ENCODE results near the gene CPA2.

DNA sequence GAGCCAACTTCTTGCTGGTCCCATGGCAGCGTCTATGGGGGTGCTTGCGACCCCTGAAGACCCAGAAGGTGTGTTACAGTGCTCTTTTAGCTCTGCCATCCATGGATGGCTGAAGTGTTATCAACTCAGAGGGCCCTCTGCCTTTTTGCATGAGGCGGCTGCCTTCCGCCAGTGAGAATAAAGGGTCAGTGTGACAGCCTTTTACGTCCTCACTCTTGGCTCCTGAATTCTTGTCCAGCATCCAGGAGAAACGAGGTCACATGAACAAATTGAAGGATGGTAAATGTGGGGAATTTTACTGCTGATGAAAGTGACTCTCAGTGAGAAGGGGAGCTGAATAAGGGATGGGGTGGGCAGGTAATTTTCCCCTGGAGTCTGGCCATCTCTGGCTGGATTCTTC is 34.9 kb upstream of the CPA2 start:
- no peak for TF ChIP-seq POLR2AphosphoS5 (IDR thresholded peaks at IDR 0.05; ENCODE audit: low read depth)
- TF ChIP-seq, protein P1, sequence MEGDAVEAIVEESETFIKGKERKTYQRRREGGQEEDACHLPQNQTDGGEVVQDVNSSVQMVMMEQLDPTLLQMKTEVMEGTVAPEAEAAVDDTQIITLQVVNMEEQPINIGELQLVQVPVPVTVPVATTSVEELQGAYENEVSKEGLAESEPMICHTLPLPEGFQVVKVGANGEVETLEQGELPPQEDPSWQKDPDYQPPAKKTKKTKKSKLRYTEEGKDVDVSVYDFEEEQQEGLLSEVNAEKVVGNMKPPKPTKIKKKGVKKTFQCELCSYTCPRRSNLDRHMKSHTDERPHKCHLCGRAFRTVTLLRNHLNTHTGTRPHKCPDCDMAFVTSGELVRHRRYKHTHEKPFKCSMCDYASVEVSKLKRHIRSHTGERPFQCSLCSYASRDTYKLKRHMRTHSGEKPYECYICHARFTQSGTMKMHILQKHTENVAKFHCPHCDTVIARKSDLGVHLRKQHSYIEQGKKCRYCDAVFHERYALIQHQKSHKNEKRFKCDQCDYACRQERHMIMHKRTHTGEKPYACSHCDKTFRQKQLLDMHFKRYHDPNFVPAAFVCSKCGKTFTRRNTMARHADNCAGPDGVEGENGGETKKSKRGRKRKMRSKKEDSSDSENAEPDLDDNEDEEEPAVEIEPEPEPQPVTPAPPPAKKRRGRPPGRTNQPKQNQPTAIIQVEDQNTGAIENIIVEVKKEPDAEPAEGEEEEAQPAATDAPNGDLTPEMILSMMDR (conservative IDR thresholded peaks at IDR 0.05; ENCODE audit: low read depth in 2 of 2), result no peak
- no peak for TF ChIP-seq JUNB (IDR thresholded peaks at IDR 0.05; ENCODE audit: unreplicated experiment)
- no peak for TF ChIP-seq EZH2 (IDR thresholded peaks at IDR 0.05; ENCODE audit: low read depth, unreplicated experiment)
- TF ChIP-seq, protein P2, sequence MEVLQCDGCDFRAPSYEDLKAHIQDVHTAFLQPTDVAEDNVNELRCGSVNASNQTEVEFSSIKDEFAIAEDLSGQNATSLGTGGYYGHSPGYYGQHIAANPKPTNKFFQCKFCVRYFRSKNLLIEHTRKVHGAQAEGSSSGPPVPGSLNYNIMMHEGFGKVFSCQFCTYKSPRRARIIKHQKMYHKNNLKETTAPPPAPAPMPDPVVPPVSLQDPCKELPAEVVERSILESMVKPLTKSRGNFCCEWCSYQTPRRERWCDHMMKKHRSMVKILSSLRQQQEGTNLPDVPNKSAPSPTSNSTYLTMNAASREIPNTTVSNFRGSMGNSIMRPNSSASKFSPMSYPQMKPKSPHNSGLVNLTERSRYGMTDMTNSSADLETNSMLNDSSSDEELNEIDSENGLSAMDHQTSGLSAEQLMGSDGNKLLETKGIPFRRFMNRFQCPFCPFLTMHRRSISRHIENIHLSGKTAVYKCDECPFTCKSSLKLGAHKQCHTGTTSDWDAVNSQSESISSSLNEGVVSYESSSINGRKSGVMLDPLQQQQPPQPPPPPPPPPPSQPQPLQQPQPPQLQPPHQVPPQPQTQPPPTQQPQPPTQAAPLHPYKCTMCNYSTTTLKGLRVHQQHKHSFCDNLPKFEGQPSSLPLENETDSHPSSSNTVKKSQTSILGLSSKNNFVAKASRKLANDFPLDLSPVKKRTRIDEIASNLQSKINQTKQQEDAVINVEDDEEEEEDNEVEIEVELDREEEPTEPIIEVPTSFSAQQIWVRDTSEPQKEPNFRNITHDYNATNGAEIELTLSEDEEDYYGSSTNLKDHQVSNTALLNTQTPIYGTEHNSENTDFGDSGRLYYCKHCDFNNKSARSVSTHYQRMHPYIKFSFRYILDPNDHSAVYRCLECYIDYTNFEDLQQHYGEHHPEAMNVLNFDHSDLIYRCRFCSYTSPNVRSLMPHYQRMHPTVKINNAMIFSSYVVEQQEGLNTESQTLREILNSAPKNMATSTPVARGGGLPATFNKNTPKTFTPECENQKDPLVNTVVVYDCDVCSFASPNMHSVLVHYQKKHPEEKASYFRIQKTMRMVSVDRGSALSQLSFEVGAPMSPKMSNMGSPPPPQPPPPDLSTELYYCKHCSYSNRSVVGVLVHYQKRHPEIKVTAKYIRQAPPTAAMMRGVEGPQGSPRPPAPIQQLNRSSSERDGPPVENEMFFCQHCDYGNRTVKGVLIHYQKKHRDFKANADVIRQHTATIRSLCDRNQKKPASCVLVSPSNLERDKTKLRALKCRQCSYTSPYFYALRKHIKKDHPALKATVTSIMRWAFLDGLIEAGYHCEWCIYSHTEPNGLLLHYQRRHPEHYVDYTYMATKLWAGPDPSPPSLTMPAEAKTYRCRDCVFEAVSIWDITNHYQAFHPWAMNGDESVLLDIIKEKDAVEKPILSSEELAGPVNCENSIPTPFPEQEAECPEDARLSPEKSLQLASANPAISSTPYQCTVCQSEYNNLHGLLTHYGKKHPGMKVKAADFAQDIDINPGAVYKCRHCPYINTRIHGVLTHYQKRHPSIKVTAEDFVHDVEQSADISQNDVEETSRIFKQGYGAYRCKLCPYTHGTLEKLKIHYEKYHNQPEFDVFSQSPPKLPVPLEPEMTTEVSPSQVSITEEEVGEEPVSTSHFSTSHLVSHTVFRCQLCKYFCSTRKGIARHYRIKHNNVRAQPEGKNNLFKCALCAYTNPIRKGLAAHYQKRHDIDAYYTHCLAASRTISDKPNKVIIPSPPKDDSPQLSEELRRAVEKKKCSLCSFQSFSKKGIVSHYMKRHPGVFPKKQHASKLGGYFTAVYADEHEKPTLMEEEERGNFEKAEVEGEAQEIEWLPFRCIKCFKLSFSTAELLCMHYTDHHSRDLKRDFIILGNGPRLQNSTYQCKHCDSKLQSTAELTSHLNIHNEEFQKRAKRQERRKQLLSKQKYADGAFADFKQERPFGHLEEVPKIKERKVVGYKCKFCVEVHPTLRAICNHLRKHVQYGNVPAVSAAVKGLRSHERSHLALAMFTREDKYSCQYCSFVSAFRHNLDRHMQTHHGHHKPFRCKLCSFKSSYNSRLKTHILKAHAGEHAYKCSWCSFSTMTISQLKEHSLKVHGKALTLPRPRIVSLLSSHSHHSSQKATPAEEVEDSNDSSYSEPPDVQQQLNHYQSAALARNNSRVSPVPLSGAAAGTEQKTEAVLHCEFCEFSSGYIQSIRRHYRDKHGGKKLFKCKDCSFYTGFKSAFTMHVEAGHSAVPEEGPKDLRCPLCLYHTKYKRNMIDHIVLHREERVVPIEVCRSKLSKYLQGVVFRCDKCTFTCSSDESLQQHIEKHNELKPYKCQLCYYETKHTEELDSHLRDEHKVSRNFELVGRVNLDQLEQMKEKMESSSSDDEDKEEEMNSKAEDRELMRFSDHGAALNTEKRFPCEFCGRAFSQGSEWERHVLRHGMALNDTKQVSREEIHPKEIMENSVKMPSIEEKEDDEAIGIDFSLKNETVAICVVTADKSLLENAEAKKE (CRISPR knock-in tag; IDR thresholded peaks at IDR 0.05), result no peak
- TF ChIP-seq EZH2phosphoT487 (IDR thresholded peaks at IDR 0.05; ENCODE audit: unreplicated experiment), result no peak
- TF ChIP-seq, protein P3, sequence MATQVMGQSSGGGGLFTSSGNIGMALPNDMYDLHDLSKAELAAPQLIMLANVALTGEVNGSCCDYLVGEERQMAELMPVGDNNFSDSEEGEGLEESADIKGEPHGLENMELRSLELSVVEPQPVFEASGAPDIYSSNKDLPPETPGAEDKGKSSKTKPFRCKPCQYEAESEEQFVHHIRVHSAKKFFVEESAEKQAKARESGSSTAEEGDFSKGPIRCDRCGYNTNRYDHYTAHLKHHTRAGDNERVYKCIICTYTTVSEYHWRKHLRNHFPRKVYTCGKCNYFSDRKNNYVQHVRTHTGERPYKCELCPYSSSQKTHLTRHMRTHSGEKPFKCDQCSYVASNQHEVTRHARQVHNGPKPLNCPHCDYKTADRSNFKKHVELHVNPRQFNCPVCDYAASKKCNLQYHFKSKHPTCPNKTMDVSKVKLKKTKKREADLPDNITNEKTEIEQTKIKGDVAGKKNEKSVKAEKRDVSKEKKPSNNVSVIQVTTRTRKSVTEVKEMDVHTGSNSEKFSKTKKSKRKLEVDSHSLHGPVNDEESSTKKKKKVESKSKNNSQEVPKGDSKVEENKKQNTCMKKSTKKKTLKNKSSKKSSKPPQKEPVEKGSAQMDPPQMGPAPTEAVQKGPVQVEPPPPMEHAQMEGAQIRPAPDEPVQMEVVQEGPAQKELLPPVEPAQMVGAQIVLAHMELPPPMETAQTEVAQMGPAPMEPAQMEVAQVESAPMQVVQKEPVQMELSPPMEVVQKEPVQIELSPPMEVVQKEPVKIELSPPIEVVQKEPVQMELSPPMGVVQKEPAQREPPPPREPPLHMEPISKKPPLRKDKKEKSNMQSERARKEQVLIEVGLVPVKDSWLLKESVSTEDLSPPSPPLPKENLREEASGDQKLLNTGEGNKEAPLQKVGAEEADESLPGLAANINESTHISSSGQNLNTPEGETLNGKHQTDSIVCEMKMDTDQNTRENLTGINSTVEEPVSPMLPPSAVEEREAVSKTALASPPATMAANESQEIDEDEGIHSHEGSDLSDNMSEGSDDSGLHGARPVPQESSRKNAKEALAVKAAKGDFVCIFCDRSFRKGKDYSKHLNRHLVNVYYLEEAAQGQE (IDR thresholded peaks at IDR 0.05; ENCODE audit: unreplicated experiment), result no peak
- TF ChIP-seq CREB1 (CRISPR knock-in tag; IDR thresholded peaks at IDR 0.05; ENCODE audit: low read depth), result no peak
- no peak for TF ChIP-seq NANOG (IDR thresholded peaks at IDR 0.05; ENCODE audit: borderline replicate concordance)
- no peak for TF ChIP-seq ZNF331 (CRISPR knock-in tag; IDR thresholded peaks at IDR 0.05; ENCODE audit: low read depth)
- no peak for TF ChIP-seq ZNF114 (CRISPR knock-in tag; IDR thresholded peaks at IDR 0.05)
- TF ChIP-seq STAT1 (IDR thresholded peaks at IDR 0.05; ENCODE audit: unreplicated experiment), result no peak
